Gastrocnemius medialis (tissue), 4 donors: Measurements from ENCODE around the gene SPACA4. TPM values are rescaled to one million over a fixed set of nuclear protein-coding genes. Genes with fewer than 3 reads are reported as not detected.

Source experiments
- ATAC-seq, 2 donors: fragments of 150-250 bp; one replicate each; pipeline ENCODE4 v1.9.1; 2016
- DNase-seq, 2 donors: peaks; one replicate each; pipeline ENCODE4 v3.0.0-alpha.2; 2019
- H3K27ac ChIP-seq, 4 donors: fragments of 200-600 bp; sonication (generic); 1 replicate in 1 of 4; 2 replicates in 3 of 4; pipeline ENCODE4 v1.5.1; 2016 to 2018; ENCODE audit warnings: mild to moderate bottlenecking in 2 of 4, moderate library complexity in 1 of 4
- H3K27me3 ChIP-seq, 3 donors: fragments of 200-600 bp; sonication (generic) in 2 of 3; 1 replicate in 1 of 3; 2 replicates in 2 of 3; pipeline versions ENCODE4 v1.5.1 to v1.6.0; 2016 to 2019; ENCODE audit warnings: mild to moderate bottlenecking in 1 of 3, moderate library complexity in 1 of 3
- H3K36me3 ChIP-seq, 2 donors: fragments of 200-600 bp; sonication (generic) in 1 of 2; one replicate each; pipeline ENCODE4 v1.5.1; 2017 to 2018
- H3K4me1 ChIP-seq, 2 donors: fragments of 200-600 bp; sonication (generic) in 1 of 2; one replicate each; pipeline ENCODE4 v1.5.1; 2016 to 2017; ENCODE audit warnings: mild to moderate bottlenecking in 2 of 2
- H3K4me3 ChIP-seq, 4 donors: fragments of 200-600 bp; sonication (generic) in 3 of 4; 1 replicate in 1 of 4; 2 replicates in 3 of 4; pipeline ENCODE4 v1.5.1; 2016 to 2019; ENCODE audit warnings: mild to moderate bottlenecking in 2 of 4
- H3K9me3 ChIP-seq, 3 donors: fragments of 200-600 bp; sonication (generic) in 2 of 3; 1 replicate in 1 of 3; 2 replicates in 2 of 3; pipeline ENCODE4 v1.5.1; 2016 to 2019
- CTCF ChIP-seq, 5 experiments: fragments of 450-650 bp in 3 of 5; fragments of 200-600 bp in 2 of 5; sonication (generic) in 2 of 5; IDR thresholded peaks in 4 of 5; conservative IDR thresholded peaks in 1 of 5; 1 replicate in 4 of 5; 2 replicates in 1 of 5; pipeline ENCODE4 v1.5.1; 2016 to 2019; ENCODE audit warnings: antibody characterized with exemption in 5 of 5, mild to moderate bottlenecking in 3 of 5, moderate library complexity in 3 of 5
- POLR2A ChIP-seq, 2 donors: fragments of 450-650 bp; IDR thresholded peaks; one replicate each; pipeline ENCODE4 v1.6.1; 2017; ENCODE audit warnings: antibody characterized with exemption in 2 of 2, mild to moderate bottlenecking in 2 of 2, moderate library complexity in 2 of 2
- in situ Hi-C, 4 donors: fragments of 200-750 bp; cut with MboI; loops; one replicate each; pipeline versions ENCODE4 v1.15.0 to v1.8.0; 2017; ENCODE audit warnings: low sequenced_read_pairs in 4 of 4
- intact Hi-C: fragments of 100-400 bp; cut with DNase I; formaldehyde crosslinking; loops from one replicate; pipeline ENCODE4 v1.15.1; 2023; ENCODE audit warnings: low total_unique reads
- total RNA-seq, 4 donors: library from RNA; depleted of rRNA; stranded (reverse); fragments of >200 nt; gene quantifications; one replicate each; pipeline versions ENCODE4 v1.1.0 to v1.2.3, GENCODE V29; 2016

The SPACA4 gene
- total RNA-seq, 4 donors from 2014 or later: not detected

DNA sequence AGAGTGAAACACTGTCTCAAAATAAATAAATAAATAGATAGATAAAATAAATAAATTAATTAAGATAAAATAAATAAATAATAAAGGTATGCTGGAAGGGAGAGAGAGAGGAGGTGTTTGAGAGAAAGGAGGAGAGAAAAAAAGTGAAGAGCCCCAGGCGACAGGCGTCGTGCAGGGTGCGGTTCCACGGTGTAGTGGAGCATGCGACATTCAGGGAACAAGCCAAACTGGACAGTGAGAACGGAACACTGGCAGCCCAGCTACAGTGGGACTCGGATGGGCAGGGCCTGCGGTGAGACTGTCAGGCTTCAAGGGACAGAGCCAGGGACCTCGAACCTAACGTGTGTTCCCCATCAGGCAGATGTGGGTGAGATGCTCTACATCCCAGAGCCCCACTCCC lies 45.1 kb upstream of the SPACA4 start:
- TF ChIP-seq POLR2A (IDR thresholded peaks at IDR 0.05): no peak
- no peak for TF ChIP-seq CTCF (IDR thresholded peaks at IDR 0.05 in 4 of 5, conservative IDR thresholded peaks at IDR 0.05 in 1 of 5)
- Histone ChIP-seq H3K36me3 (no peaks in the 10 kb centered on the region), H3K9me3 (no peaks in the 10 kb centered on the region), H3K4me3 (no peak overlapping the region), H3K27ac (no peak overlapping the region), H3K27me3 (no peaks in the 10 kb centered on the region), H3K4me1 (peaks cover 0 to 7% of the 10 kb centered on the region in 2 donors)
- DNase-seq (no peak), ATAC-seq (no peak)
- in situ Hi-C loops: no loop called here
- intact Hi-C loops: no loop called here

DNA sequence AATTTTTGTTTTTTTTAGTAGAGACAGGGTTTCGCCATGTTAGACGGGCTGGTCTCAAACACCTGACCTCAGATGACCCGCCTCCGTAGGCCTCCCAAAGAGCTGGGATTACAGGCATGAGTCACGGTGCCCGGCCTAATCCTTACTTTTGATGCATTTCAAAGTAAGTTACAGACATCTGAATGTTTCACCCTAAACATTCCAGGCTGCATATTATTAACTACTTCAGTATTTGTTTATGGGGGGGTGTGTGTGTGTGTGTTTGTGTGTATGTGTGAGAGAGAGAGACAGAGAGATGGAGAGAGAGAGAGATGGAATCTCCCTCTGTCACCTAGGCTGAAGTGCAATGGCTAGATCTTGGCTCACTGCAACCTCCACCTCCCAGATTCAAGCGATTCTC lies 41.5 kb upstream of the SPACA4 start:
- intact Hi-C loops: no loop called here

DNA sequence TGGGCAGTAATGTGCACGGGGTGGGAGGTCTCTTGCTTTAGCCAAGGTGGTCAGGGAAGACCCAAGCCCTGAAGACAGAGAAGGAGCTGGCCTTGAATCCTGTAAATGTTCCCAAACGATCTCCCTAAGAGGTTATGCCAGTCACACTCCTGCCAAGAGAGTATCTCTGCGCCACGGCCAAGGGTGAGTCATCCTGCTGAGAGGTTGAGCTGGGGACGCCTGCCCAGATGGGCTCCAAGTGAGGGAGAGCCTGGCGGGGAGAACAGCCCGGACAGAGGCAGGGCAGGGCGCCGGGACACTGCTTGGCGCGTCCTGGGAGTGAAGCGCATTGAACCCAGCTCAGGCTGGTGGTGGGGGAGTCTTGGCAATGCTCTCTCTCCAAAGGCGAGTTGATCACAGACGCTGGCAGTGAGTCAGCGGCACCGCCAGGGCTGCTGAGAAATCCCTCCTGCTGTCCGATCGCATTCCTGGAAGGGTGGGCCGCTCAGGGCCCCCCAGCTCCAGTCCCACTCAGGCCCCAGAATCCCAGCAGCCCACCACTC lies 38.1 kb upstream of the SPACA4 start:
- peak; percentile 92 to 96 for DNase-seq
- Histone ChIP-seq H3K27me3 (no peaks in the 10 kb centered on the region), H3K4me1 (peaks cover 11 to 16% of the 10 kb centered on the region in 2 donors), H3K36me3 (no peaks in the 10 kb centered on the region), H3K27ac (peak overlapping the region; percentile 81 to 92 (median 88)), H3K4me3 (peak overlapping the region in 1 of 4 donors; percentile 27), H3K9me3 (no peaks in the 10 kb centered on the region)
- peak; percentile 11 to 32 for TF ChIP-seq POLR2A (IDR thresholded peaks at IDR 0.05)
- no peak for TF ChIP-seq CTCF (IDR thresholded peaks at IDR 0.05 in 4 of 5, conservative IDR thresholded peaks at IDR 0.05 in 1 of 5)
- in situ Hi-C loops (no loop called here), intact Hi-C loops (loop anchor here (1.0 to 2.0 kb wide), 2 partner anchors 45 to 50 kb away; partner anchors contain the start of genes RPL18 and SPHK2)
- ATAC-seq: peak; percentile 90 to 92

More for the DNA sequence above, 41.5 kb upstream of the SPACA4 start:
- DNase-seq (no peak), ATAC-seq (no peak)
- Histone ChIP-seq H3K36me3 (no peaks in the 10 kb centered on the region), H3K27ac (no peak overlapping the region), H3K4me1 (peaks cover 11 to 21% of the 10 kb centered on the region in 2 donors), H3K9me3 (no peaks in the 10 kb centered on the region), H3K27me3 (no peaks in the 10 kb centered on the region), H3K4me3 (no peak overlapping the region)
- in situ Hi-C loops: no loop called here
- TF ChIP-seq POLR2A (IDR thresholded peaks at IDR 0.05) (no peak), CTCF (IDR thresholded peaks at IDR 0.05 in 4 of 5, conservative IDR thresholded peaks at IDR 0.05 in 1 of 5) (no peak)

DNA sequence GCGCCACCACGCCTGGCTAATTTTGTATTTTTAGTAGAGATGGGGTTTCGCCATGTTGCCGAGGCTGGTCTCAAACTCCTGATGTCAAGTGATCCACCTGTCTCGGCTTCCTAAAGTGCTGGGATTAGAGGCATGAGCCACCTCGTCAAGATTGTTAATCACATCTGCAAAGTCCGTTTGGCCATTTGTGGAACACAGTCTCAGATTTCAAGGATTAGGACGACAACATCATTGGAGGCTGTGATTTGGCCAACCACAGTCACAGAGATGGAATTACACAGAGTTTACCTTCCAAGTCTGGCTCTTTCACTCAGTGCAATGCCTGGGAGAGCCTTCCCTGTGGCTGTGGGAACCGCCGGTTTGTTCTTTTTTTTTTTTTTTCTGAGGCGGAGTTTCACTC lies 36.7 kb upstream of the SPACA4 start:
- Histone ChIP-seq H3K27ac (peak overlapping the region; percentile 81 to 83 (median 82)), H3K4me3 (no peak overlapping the region), H3K4me1 (peaks cover 11 to 14% of the 10 kb centered on the region in 2 donors), H3K36me3 (no peaks in the 10 kb centered on the region), H3K27me3 (no peaks in the 10 kb centered on the region), H3K9me3 (no peaks in the 10 kb centered on the region)
- TF ChIP-seq POLR2A (IDR thresholded peaks at IDR 0.05): no peak
- no peak for TF ChIP-seq CTCF (IDR thresholded peaks at IDR 0.05 in 4 of 5, conservative IDR thresholded peaks at IDR 0.05 in 1 of 5)
- peak; percentile 64 to 81 for DNase-seq
- in situ Hi-C loops (no loop called here), intact Hi-C loops (loop anchor here (2.0 kb wide), 1 partner anchor 49 kb away; the partner anchor contains the start of genes RPL18 and SPHK2)
- ATAC-seq: peak; percentile 84 to 92
